Sigmoid colon (tissue), 4 donors: ENCODE results near the gene CTSA.

Experiments
- CTCF ChIP-seq, 4 experiments: fragments of 450-650 bp in 3 of 4; fragments of 200-600 bp in 1 of 4; IDR thresholded peaks; one replicate each; pipeline ENCODE4 v1.5.1; 2016 to 2019; ENCODE audit warnings: antibody characterized with exemption in 4 of 4, mild to moderate bottlenecking in 3 of 4, moderate library complexity in 2 of 4
- EP300 ChIP-seq, 4 donors: sonication (generic); formaldehyde crosslinking; IDR thresholded peaks; one replicate each; pipeline ENCODE4 v1.6.1; 2017; ENCODE audit warnings: antibody characterized with exemption in 4 of 4
- POLR2AphosphoS5 ChIP-seq, 4 donors: sonication (generic); formaldehyde crosslinking; IDR thresholded peaks; one replicate each; pipeline ENCODE4 v1.6.1; 2017; ENCODE audit warnings: antibody characterized with exemption in 4 of 4

- TF ChIP-seq CTCF (IDR thresholded peaks at IDR 0.05) (no peak), EP300 (IDR thresholded peaks at IDR 0.05) (no peak), POLR2AphosphoS5 (IDR thresholded peaks at IDR 0.05) (no peak)
These were observed 30.4 kb downstream of the CTSA start for GRCh38 chr20:45921337-45922189.
